ENCODE data around the gene AUP1.
A peak's percentile ranks its signal among the peaks of the same experiment; 100 is the strongest.
"Not testable (repeated sequence)": the region's sequence is repeated elsewhere in the genome, so short reads cannot be mapped to it uniquely, and the experiment has no call there.

The AUP1 gene

DNA sequence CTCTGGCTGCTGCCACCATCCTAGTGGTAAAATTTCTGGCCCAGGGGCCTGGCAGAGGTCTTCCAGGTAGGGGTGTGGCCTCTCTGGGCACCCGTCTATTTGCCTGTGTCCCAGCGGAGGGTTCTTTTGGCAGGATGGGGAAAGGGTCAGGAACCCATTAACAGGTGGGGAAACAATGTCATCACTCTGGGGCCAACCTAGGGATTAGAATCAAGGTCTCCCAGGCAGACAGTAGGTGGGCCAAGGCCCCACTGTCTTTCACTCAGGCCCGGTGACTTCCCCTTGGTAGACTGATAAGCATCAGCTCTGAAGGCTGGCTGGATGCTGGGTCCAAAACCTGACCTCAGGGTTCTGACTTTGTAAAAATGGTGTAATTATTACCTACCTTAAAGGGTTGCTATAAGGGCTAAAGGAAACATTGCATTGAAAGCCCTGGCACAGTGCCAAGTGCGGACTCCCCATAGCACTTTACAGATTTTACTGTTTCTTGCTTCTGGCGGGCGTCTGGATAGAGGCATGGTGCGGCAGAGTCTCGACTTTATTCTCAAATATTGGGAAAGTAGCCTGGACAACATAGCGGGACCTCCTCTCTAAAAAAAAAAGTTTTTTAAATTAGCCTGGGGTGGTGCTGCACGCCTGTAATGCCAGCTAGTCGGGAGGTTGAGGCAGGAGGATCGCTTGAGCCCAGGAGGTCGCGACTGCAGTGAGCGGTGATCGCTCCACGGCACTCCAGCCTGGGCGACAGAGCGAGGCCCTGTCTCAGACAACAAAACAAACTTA, 32.3 kb downstream of the AUP1 start:
- no peak for DNase-seq

DNA sequence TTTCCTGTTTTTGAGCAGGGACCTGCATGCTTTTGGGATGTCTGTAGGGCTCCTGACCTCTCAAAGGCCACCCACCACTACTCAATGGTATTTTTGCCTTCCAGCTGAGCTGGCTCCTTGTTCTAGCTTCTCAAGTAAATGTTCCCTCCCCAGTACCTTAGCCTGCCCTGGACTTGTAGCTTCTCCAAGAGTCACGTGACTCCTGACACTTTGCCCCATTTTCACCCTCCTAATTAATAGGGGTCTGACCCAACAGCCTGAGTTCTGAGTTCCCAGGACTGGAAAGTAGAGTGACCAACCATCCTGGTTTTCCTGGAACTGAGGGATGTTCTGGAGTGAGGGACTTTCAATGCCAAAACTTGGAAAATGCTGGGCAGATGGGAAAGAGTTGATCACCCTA, 34.1 kb downstream of the AUP1 start:
- no peak for DNase-seq

- no peak for DNase-seq
Measured at GRCh38 chr2:74493546-74493945, 36.0 kb downstream of the AUP1 start.

DNA sequence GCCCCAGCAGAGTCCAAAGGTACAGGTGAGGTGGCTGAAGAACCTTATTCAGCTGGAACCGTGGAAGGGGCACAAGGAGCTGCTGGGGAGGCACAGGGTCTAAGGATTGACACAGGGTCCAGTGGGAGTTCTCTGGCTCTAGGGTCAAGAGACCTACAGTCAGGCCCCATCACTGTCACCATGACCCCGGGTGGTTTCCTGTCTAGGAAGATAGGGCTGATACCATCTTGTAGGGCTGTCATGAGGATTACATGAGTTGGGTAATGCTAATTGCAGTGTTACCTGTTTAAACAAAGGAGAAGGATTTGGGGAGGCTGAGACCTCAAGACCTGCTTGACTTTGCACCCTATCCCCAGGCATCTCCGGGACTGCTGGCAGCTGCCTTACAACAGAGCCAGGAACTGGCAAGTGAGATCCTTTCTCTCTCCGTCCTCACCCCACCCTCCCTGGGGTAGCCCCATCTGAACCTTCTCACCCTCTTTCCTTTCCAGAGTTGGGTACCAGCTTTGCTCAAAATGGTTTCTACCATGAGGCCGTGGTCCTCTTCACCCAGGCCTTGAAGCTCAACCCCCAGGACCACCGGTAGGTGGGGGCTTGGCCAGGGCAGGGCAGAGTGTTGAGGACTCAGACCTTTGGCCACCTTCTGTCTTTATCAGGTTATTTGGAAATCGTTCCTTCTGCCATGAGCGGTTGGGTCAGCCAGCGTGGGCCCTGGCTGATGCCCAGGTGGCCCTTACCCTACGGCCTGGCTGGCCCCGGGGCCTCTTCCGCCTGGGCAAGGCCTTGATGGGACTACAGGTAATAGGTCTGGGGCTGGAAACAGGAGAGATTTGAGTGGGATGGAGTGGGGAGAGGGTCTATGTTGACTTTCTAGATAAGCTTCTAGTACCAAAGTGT, 37.6 kb downstream of the AUP1 start:
- no peak for DNase-seq

- no peak for DNase-seq
Measured at GRCh38 chr2:74489906-74490305, 39.6 kb downstream of the AUP1 start.

DNA sequence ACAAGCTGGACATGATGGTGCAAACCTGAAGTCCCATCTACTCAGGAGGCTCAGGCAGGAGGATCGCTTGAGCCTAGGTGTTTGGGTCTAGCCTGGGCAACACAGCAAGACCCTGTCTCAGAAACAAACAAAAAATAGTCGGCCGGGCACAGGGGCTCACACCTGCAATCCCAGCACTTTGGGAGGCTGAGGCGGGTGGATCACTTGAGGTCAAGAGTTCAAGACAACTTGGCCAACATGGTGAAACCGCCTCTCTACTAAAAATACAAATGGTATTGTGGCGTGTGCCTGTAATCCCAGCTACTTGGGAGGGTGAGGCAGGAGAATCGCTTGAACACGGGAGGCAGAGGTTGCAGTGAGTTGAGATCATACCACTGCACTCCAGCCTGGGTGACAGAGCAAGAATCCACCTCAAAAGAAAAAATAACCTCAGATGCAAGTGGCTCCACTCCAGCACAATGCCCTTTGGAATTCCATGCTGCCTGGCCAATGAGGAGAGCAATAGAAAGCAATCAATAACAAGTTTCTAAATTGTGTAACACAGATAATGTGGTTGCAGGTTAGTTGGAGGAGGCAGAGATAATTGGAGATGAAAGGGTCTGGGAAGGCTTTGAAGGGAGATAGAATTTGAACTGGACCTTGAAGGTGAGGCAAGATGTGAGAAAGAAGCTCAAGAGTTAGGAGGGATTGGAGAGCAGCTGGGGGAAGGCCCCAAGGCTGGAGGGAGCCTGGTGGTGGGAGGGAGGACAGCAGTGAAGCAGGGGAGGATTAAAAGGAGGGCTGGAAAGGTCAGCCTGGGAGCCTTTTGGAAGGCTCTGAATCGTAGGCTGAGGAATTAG, 40.6 kb downstream of the AUP1 start:
- no peak for DNase-seq

- DNase-seq, result no peak
Measured at GRCh38 chr2:74486141-74486540, 43.4 kb downstream of the AUP1 start.

DNA sequence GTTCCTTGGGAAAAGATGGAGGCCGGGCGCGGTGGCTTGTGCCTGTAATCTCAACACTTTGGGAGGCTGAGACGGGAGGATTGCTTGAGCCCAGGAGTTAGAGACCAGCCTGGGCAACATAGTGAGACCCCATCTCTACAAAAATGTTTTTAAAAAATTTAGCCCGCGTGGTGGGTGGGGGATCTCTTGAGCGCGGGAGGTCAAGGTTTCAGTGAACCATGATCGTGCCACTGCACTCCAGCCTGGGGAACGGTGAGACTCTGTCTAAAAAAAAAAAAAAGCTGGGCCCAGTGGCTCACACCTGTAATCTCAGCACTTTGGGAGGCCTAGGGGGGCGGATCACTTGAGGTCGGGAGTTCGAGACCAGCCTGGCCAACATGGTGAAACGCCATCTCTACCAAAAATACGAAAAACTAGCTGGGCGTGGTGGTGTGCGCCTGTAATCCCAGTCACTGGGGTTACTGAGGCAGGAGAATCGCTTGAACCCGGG, 45.8 kb downstream of the AUP1 start:
- not testable (repeated sequence) for DNase-seq

- peak; percentile 78 for DNase-seq
Measured at GRCh38 chr2:74482801-74483674, 46.5 kb downstream of the AUP1 start, which contains the start of the genes CCDC142 and TTC31. CCDC142 (minus strand) TSS chr2:74482998; CDS start chr2:74482837, 161 bp downstream. TTC31 (plus strand) TSS chr2:74483081; CDS start chr2:74483096, 15 bp downstream.

- no peak for DNase-seq
Measured at GRCh38 chr2:74481961-74482800, 47.3 kb downstream of the AUP1 start.

DNA sequence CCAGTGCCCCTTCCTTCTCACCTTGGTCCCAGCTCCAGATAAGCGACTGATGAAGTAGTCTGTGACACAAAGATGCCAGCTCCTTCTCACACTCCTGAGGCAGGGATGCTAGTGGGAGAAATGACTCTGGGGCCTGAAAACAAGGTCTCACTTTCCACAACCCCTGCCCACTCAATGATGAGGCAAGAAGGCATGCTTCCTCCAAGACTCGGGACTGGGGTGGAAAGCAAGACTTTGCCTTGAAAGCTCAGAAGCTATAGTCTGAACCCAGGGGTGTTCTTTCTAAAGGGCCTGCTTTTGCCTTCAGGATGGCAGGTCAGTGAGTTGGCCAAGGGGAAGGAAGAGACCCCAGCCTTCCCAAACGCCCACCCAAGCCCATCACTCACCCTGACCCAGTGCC, 48.1 kb downstream of the AUP1 start:
- no peak for DNase-seq

All from 8988T (cell line).